Progenitor cell of endocrine pancreas (in vitro differentiated cells): ENCODE data around the gene NECTIN1. TPM values are rescaled to one million over a fixed set of nuclear protein-coding genes. Genes with fewer than 3 reads are reported as not detected.

Source experiments
- DNase-seq: peaks from one replicate; pipeline ENCODE4 v3.0.0; 2021; ENCODE audit warnings: low spot score; ENCODE audit not compliant: unreplicated experiment
- H3K27ac Mint-ChIP-seq: 2 replicates; pipeline ENCODE4 v1.8.0; 2021; ENCODE audit warnings: mild to moderate bottlenecking, moderate library complexity, mixed read lengths
- H3K27me3 Mint-ChIP-seq: 2 replicates; pipeline ENCODE4 v1.8.0; 2021; ENCODE audit warnings: mixed read lengths
- H3K36me3 Mint-ChIP-seq: 2 replicates; pipeline ENCODE4 v1.8.0; 2022; ENCODE audit warnings: mixed read lengths; ENCODE audit not compliant: insufficient read depth
- H3K4me1 Mint-ChIP-seq: 2 replicates; pipeline ENCODE4 v1.8.0; 2021; ENCODE audit warnings: low read depth, mixed read lengths
- H3K4me3 Mint-ChIP-seq: 2 replicates; pipeline ENCODE4 v1.8.0; 2021; ENCODE audit warnings: low read depth, mild to moderate bottlenecking, moderate library complexity, mixed read lengths
- H3K9me3 Mint-ChIP-seq: 2 replicates; pipeline ENCODE4 v1.8.0; 2021; ENCODE audit warnings: low read depth, mixed read lengths
- CTCF ChIP-seq: fragments of 200-600 bp; sonication (generic); IDR thresholded peaks from one replicate; pipeline ENCODE4 v1.5.0; 2021; ENCODE audit warnings: antibody characterized with exemption, mild to moderate bottlenecking; ENCODE audit not compliant: unreplicated experiment
- total RNA-seq: library from RNA; stranded (reverse); gene quantifications from 2 replicates; pipeline ENCODE4 v1.2.1, GENCODE V29; 2021

Gene NECTIN1
- total RNA-seq, 1 donor from 2014 or later = 42.1 TPM

GRCh38 chr11:119727523-119728151 lies 1.4 kb downstream of the NECTIN1 start:
- H3K27ac Mint-ChIP-seq = peak overlapping the region; percentile 94
- H3K4me1 Mint-ChIP-seq = peaks cover 27% of the 10 kb centered on the region
- peak overlapping the region; percentile 96 for H3K4me3 Mint-ChIP-seq

GRCh38 chr11:119726585-119727522 lies 2.1 kb downstream of the NECTIN1 start:
- Mint-ChIP-seq H3K27me3 (peaks cover 20% of the 10 kb centered on the region), H3K36me3 (peaks cover 1% of the 10 kb centered on the region), H3K4me3 (peak overlapping the region; percentile 96), H3K27ac (peak overlapping the region; percentile 37), H3K9me3 (no peaks in the 10 kb centered on the region), H3K4me1 (peaks cover 27% of the 10 kb centered on the region)
- DNase-seq = no peak
- no peak for TF ChIP-seq CTCF

More at GRCh38 chr11:119727523-119728151, 1.4 kb downstream of the NECTIN1 start:
- DNase-seq = peak; percentile 30
- no peaks in the 10 kb centered on the region for H3K36me3 Mint-ChIP-seq
- TF ChIP-seq CTCF = peak; percentile 32
- no peaks in the 10 kb centered on the region for H3K9me3 Mint-ChIP-seq
- peaks cover 26% of the 10 kb centered on the region for H3K27me3 Mint-ChIP-seq

- H3K27me3 Mint-ChIP-seq = peaks cover 14% of the 10 kb centered on the region
- no peak for TF ChIP-seq CTCF
- H3K36me3 Mint-ChIP-seq = peaks cover 1% of the 10 kb centered on the region
- peaks cover 27% of the 10 kb centered on the region for H3K4me1 Mint-ChIP-seq
- H3K4me3 Mint-ChIP-seq = peak overlapping the region; percentile 96
- no peak for DNase-seq
- H3K27ac Mint-ChIP-seq = no peak overlapping the region
- H3K9me3 Mint-ChIP-seq = no peaks in the 10 kb centered on the region
Measured at GRCh38 chr11:119726150-119726553, 2.8 kb downstream of the NECTIN1 start.

- Mint-ChIP-seq H3K4me3 (no peak overlapping the region), H3K27ac (no peak overlapping the region), H3K27me3 (peaks cover 6% of the 10 kb centered on the region)
Measured at GRCh38 chr11:119724956-119725355, 4.0 kb downstream of the NECTIN1 start.

More at GRCh38 chr11:119724956-119725355, 4.0 kb downstream of the NECTIN1 start:
- H3K4me1 Mint-ChIP-seq = peaks cover 27% of the 10 kb centered on the region
- H3K36me3 Mint-ChIP-seq = peaks cover 1% of the 10 kb centered on the region
- DNase-seq = no peak
- TF ChIP-seq CTCF = no peak
- no peaks in the 10 kb centered on the region for H3K9me3 Mint-ChIP-seq
